Subcutaneous preadipocyte (primary cell): ENCODE measurements around the gene GAGE12J. TPM values are rescaled to one million over a fixed set of nuclear protein-coding genes. Genes with fewer than 3 reads are reported as not detected.

Experiments used
- total RNA-seq: library from RNA; depleted of rRNA; stranded (reverse); fragments of >200 nt; gene quantifications from 2 replicates; pipeline ENCODE4 v1.2.3, GENCODE V29; 2012

GAGE12J gene
- not detected in 2 replicates for total RNA-seq

GRCh38 chrX:49321737-49322136, at the start of gene GAGE12J:
TSS of gene GAGE12J (plus strand) at chrX:49322037. CDS start at chrX:49323194, 1,157 bp downstream.

GRCh38 chrX:49303346-49303745, 18.5 kb upstream of the GAGE12J start, which contains the start of gene GAGE10:
TSS of gene GAGE10 (plus strand) at chrX:49303646. CDS start at chrX:49304860, 1,214 bp downstream.

GRCh38 chrX:49331282-49331681, 9.4 kb downstream of the GAGE12J start, which contains the start of gene GAGE13:
TSS of gene GAGE13 (plus strand) at chrX:49331582. CDS start at chrX:49332738, 1,156 bp downstream.

Other genes with a start within 250 kb of the GAGE12J start
- gene PRAF2, start 248.0 kb upstream of the GAGE12J start, total RNA-seq = 13.5 and 15.4 TPM in 2 replicates
- gene WDR45, start 242.2 kb upstream of the GAGE12J start, total RNA-seq = 52.8 and 62.8 TPM in 2 replicates
- 10.7 and 14.9 TPM in 2 replicates for gene GPKOW, start 198.3 kb upstream of the GAGE12J start, total RNA-seq
- gene MAGIX, start 159.3 kb upstream of the GAGE12J start, total RNA-seq = 0.73 and 0.98 TPM in 2 replicates
- gene PLP2, start 150.1 kb upstream of the GAGE12J start, total RNA-seq = 49.5 and 73.1 TPM in 2 replicates
- 7.0 and 7.6 TPM in 2 replicates for gene PRICKLE3, start 135.7 kb upstream of the GAGE12J start, total RNA-seq
- 0.20 and 0.37 TPM in 2 replicates for gene SYP, start 121.8 kb upstream of the GAGE12J start, total RNA-seq
- gene CACNA1F, start 88.7 kb upstream of the GAGE12J start, total RNA-seq = not detected in 2 replicates
- gene CCDC22, start 86.6 kb upstream of the GAGE12J start, total RNA-seq = 13.6 and 17.8 TPM in 2 replicates
- gene FOXP3, start 57.3 kb upstream of the GAGE12J start, total RNA-seq = 0.37 TPM in 1 of 2 replicates, not detected in the other
- 1.6 and 1.8 TPM in 2 replicates for gene PPP1R3F, start 52.2 kb upstream of the GAGE12J start, total RNA-seq
- gene GAGE10, start 18.4 kb upstream of the GAGE12J start, total RNA-seq = not detected in 2 replicates
- not detected in 2 replicates for gene GAGE13, start 9.5 kb downstream of the GAGE12J start, total RNA-seq
- not detected in 2 replicates for gene GAGE12C, start 210.1 kb downstream of the GAGE12J start, total RNA-seq
- gene GAGE12D, start 219.7 kb downstream of the GAGE12J start, total RNA-seq = not detected in 2 replicates
- not detected in 2 replicates for gene GAGE12E, start 229.3 kb downstream of the GAGE12J start, total RNA-seq
- gene GAGE12F, start 238.8 kb downstream of the GAGE12J start, total RNA-seq = not detected in 2 replicates
- not detected in 2 replicates for gene GAGE12G, start 248.4 kb downstream of the GAGE12J start, total RNA-seq